Measurements from ENCODE around the gene CSF2RB. TPM values are rescaled to one million over a fixed set of nuclear protein-coding genes. Genes with fewer than 3 reads are reported as not detected.
A peak's percentile ranks its signal among the peaks of the same experiment; 100 is the strongest.

CSF2RB gene
- total and polyA plus RNA-seq, 3 experiments from 2014 or later, result 0.09 to 0.20 (median 0.13) TPM

GRCh38 chr22:36881504-36882245 lies 31.8 kb upstream of the CSF2RB start:
- Mint-ChIP-seq H3K4me3 (no peak overlapping the region), H3K36me3 (peaks cover under 1 to 9% (median 3%) of the 10 kb centered on the region in 3 donors), H3K27me3 (peaks cover 22 to 46% of the 10 kb centered on the region in 2 donors), H3K27ac (peak overlapping the region in 1 of 8 donors; percentile 78), H3K9me3 (peaks cover 12 to 43% (median 40%) of the 10 kb centered on the region in 5 donors), H3K4me1 (peaks cover 0 to 4% (median 0%) of the 10 kb centered on the region in 3 donors)
- CTCF ChIA-PET, result no interaction called here
- no peaks in the 10 kb centered on the region for H3K27me3 ChIP-seq (ENCODE audit: insufficient read depth, low read length, poor library complexity, severe bottlenecking)
- no peak overlapping the region for H3K27ac ChIP-seq (ENCODE audit: low read depth, low read length)
- H3K9me3 ChIP-seq (ENCODE audit: low read length), result no peaks in the 10 kb centered on the region
- no peak overlapping the region for H3K4me3 ChIP-seq (ENCODE audit: low read length)
- no peaks in the 10 kb centered on the region for H3K4me1 ChIP-seq (ENCODE audit: insufficient read depth, low read length)
- POLR2A ChIA-PET, result no interaction called here
- no peaks in the 10 kb centered on the region for H3K36me3 ChIP-seq (ENCODE audit: insufficient read depth, low read length)
- peak in 1 of 5 donors; percentile 10 for DNase-seq

GRCh38 chr22:36884349-36885158 lies 28.9 kb upstream of the CSF2RB start:
- no peak for DNase-seq
- Mint-ChIP-seq H3K27ac (no peak overlapping the region), H3K4me1 (peaks cover 4 to 10% (median 5%) of the 10 kb centered on the region in 3 donors), H3K36me3 (peaks cover 0 to 7% (median 3%) of the 10 kb centered on the region in 3 donors), H3K4me3 (no peak overlapping the region), H3K27me3 (peaks cover 18 to 47% of the 10 kb centered on the region in 2 donors), H3K9me3 (peaks cover 12 to 41% (median 38%) of the 10 kb centered on the region in 5 donors)
- no peaks in the 10 kb centered on the region for H3K36me3 ChIP-seq (ENCODE audit: insufficient read depth, low read length)
- no peaks in the 10 kb centered on the region for H3K4me1 ChIP-seq (ENCODE audit: insufficient read depth, low read length)
- H3K27ac ChIP-seq (ENCODE audit: low read depth, low read length), result no peak overlapping the region
- CTCF ChIA-PET, result interaction anchor here (1.1 kb wide), 1 partner anchor 28 kb away, joined by 3 read pairs; no protein-coding TSS in a partner anchor
- H3K4me3 ChIP-seq (ENCODE audit: low read length), result no peak overlapping the region
- POLR2A ChIA-PET, result no interaction called here
- no peaks in the 10 kb centered on the region for H3K9me3 ChIP-seq (ENCODE audit: low read length)
- H3K27me3 ChIP-seq (ENCODE audit: insufficient read depth, low read length, poor library complexity, severe bottlenecking), result peaks cover 3% of the 10 kb centered on the region

- no peaks in the 10 kb centered on the region for H3K36me3 ChIP-seq (ENCODE audit: insufficient read depth, low read length)
- H3K27ac Mint-ChIP-seq, result no peak overlapping the region
These were observed 28.0 kb upstream of the CSF2RB start for GRCh38 chr22:36885474-36885873.

GRCh38 chr22:36886016-36886415 lies 27.4 kb upstream of the CSF2RB start:
- no peak overlapping the region for H3K27ac ChIP-seq (ENCODE audit: low read depth, low read length)
- H3K9me3 ChIP-seq (ENCODE audit: low read length), result no peaks in the 10 kb centered on the region
- no peak overlapping the region for H3K27ac Mint-ChIP-seq
- DNase-seq, result no peak
- peaks cover 3% of the 10 kb centered on the region for H3K27me3 ChIP-seq (ENCODE audit: insufficient read depth, low read length, poor library complexity, severe bottlenecking)
- CTCF ChIA-PET, result interaction anchor here (2.6 kb wide), 1 partner anchor 30 kb away, joined by 10 read pairs; no protein-coding TSS in a partner anchor
- H3K27me3 Mint-ChIP-seq, result peaks cover 14 to 47% of the 10 kb centered on the region in 2 donors
- H3K4me1 Mint-ChIP-seq, result peaks cover 4 to 10% (median 5%) of the 10 kb centered on the region in 3 donors
- no peaks in the 10 kb centered on the region for H3K4me1 ChIP-seq (ENCODE audit: insufficient read depth, low read length)
- peaks cover 0 to 7% (median 0%) of the 10 kb centered on the region in 3 donors for H3K36me3 Mint-ChIP-seq
- no peaks in the 10 kb centered on the region for H3K36me3 ChIP-seq (ENCODE audit: insufficient read depth, low read length)
- POLR2A ChIA-PET, result interaction anchor here (0.6 kb wide), 1 partner anchor 68 kb away, joined by 6 read pairs; no protein-coding TSS in a partner anchor
- H3K4me3 ChIP-seq (ENCODE audit: low read length), result no peak overlapping the region
- peaks cover 11 to 27% (median 24%) of the 10 kb centered on the region in 5 donors for H3K9me3 Mint-ChIP-seq
- no peak overlapping the region for H3K4me3 Mint-ChIP-seq

More at GRCh38 chr22:36885474-36885873, 28.0 kb upstream of the CSF2RB start:
- H3K4me1 Mint-ChIP-seq, result peaks cover 4 to 10% (median 5%) of the 10 kb centered on the region in 3 donors
- DNase-seq, result no peak
- POLR2A ChIA-PET, result no interaction called here
- H3K9me3 ChIP-seq (ENCODE audit: low read length), result no peaks in the 10 kb centered on the region
- peaks cover 12 to 32% (median 29%) of the 10 kb centered on the region in 5 donors for H3K9me3 Mint-ChIP-seq
- H3K4me3 Mint-ChIP-seq, result no peak overlapping the region
- H3K36me3 Mint-ChIP-seq, result peaks cover 0 to 7% (median 3%) of the 10 kb centered on the region in 3 donors
- CTCF ChIA-PET, result no interaction called here
- H3K27me3 Mint-ChIP-seq, result peaks cover 18 to 47% of the 10 kb centered on the region in 2 donors
- H3K4me1 ChIP-seq (ENCODE audit: insufficient read depth, low read length), result no peaks in the 10 kb centered on the region
- H3K27me3 ChIP-seq (ENCODE audit: insufficient read depth, low read length, poor library complexity, severe bottlenecking), result peaks cover 3% of the 10 kb centered on the region
- no peak overlapping the region for H3K27ac ChIP-seq (ENCODE audit: low read depth, low read length)
- H3K4me3 ChIP-seq (ENCODE audit: low read length), result no peak overlapping the region

GRCh38 chr22:36887162-36887561 lies 26.3 kb upstream of the CSF2RB start:
- ChIA-PET CTCF (interaction anchor here (2.6 kb wide), 1 partner anchor 31 kb away, joined by 10 read pairs; no protein-coding TSS in a partner anchor), POLR2A (no interaction called here)
- Histone ChIP-seq H3K27me3 (ENCODE audit: insufficient read depth, low read length, poor library complexity, severe bottlenecking) (peaks cover 3% of the 10 kb centered on the region), H3K36me3 (ENCODE audit: insufficient read depth, low read length) (no peaks in the 10 kb centered on the region), H3K9me3 (ENCODE audit: low read length) (no peaks in the 10 kb centered on the region), H3K4me3 (ENCODE audit: low read length) (no peak overlapping the region), H3K27ac (ENCODE audit: low read depth, low read length) (no peak overlapping the region), H3K4me1 (ENCODE audit: insufficient read depth, low read length) (no peaks in the 10 kb centered on the region)
- Mint-ChIP-seq H3K4me3 (no peak overlapping the region), H3K27ac (peak overlapping the region in 3 of 8 donors; percentile 40 to 74 (median 68)), H3K4me1 (peaks cover 4 to 6% (median 5%) of the 10 kb centered on the region in 3 donors), H3K27me3 (peaks cover 10 to 42% of the 10 kb centered on the region in 2 donors), H3K9me3 (peaks cover 0 to 17% (median 12%) of the 10 kb centered on the region in 5 donors), H3K36me3 (no peaks in the 10 kb centered on the region)
- DNase-seq, result peak in 1 of 5 donors; percentile 9

GRCh38 chr22:36891646-36892045 lies 21.8 kb upstream of the CSF2RB start:
- H3K4me3 Mint-ChIP-seq, result no peak overlapping the region
- Histone ChIP-seq H3K27ac (ENCODE audit: low read depth, low read length) (no peak overlapping the region), H3K36me3 (ENCODE audit: insufficient read depth, low read length) (no peaks in the 10 kb centered on the region), H3K27me3 (ENCODE audit: insufficient read depth, low read length, poor library complexity, severe bottlenecking) (peaks cover 3% of the 10 kb centered on the region), H3K4me1 (ENCODE audit: insufficient read depth, low read length) (no peaks in the 10 kb centered on the region), H3K4me3 (ENCODE audit: low read length) (no peak overlapping the region), H3K9me3 (ENCODE audit: low read length) (no peaks in the 10 kb centered on the region)
- H3K27ac Mint-ChIP-seq, result peak overlapping the region in 2 of 8 donors; percentile 28 to 51
- H3K4me1 Mint-ChIP-seq, result peaks cover 4 to 6% (median 5%) of the 10 kb centered on the region in 3 donors
- peaks cover 0 to 7% (median 2%) of the 10 kb centered on the region in 3 donors for H3K36me3 Mint-ChIP-seq
- ChIA-PET CTCF (interaction anchor here (1.7 kb wide), 1 partner anchor 35 kb away, joined by 5 read pairs; no protein-coding TSS in a partner anchor), POLR2A (no interaction called here)
- DNase-seq, result no peak
- H3K9me3 Mint-ChIP-seq, result peaks cover 0 to 11% (median 8%) of the 10 kb centered on the region in 5 donors
- peaks cover 0 to 14% of the 10 kb centered on the region in 2 donors for H3K27me3 Mint-ChIP-seq

- H3K27me3 Mint-ChIP-seq, result peaks cover 1 to 12% of the 10 kb centered on the region in 2 donors
- no peak overlapping the region for H3K4me3 Mint-ChIP-seq
- H3K9me3 ChIP-seq (ENCODE audit: low read length), result no peaks in the 10 kb centered on the region
- CTCF ChIA-PET, result interaction anchor here (1.7 kb wide), 1 partner anchor 36 kb away, joined by 5 read pairs; no protein-coding TSS in a partner anchor
- H3K4me1 ChIP-seq (ENCODE audit: insufficient read depth, low read length), result no peaks in the 10 kb centered on the region
- no peak overlapping the region for H3K27ac ChIP-seq (ENCODE audit: low read depth, low read length)
- POLR2A ChIA-PET, result no interaction called here
- no peaks in the 10 kb centered on the region for H3K36me3 ChIP-seq (ENCODE audit: insufficient read depth, low read length)
- H3K36me3 Mint-ChIP-seq, result peaks cover 0 to 7% (median 2%) of the 10 kb centered on the region in 3 donors
- H3K4me1 Mint-ChIP-seq, result peaks cover 2 to 3% (median 3%) of the 10 kb centered on the region in 3 donors
- H3K27me3 ChIP-seq (ENCODE audit: insufficient read depth, low read length, poor library complexity, severe bottlenecking), result peaks cover 3% of the 10 kb centered on the region
- DNase-seq, result no peak
- peaks cover 0 to 11% (median 8%) of the 10 kb centered on the region in 5 donors for H3K9me3 Mint-ChIP-seq
- H3K4me3 ChIP-seq (ENCODE audit: low read length), result no peak overlapping the region
- H3K27ac Mint-ChIP-seq, result no peak overlapping the region
These were observed 21.1 kb upstream of the CSF2RB start for GRCh38 chr22:36892292-36892691.

Measured in CD8-positive, alpha-beta memory T cell (primary cell).